MM.1S (cell line): Measurements from ENCODE around the gene RPS6KA6.

Experiments
- DNase-seq: peaks from one replicate; pipeline ENCODE4 v3.0.0-alpha.2; 2015
- H2AFZ ChIP-seq: fragments of 300-600 bp; sonication (generic); 2 replicates; pipeline ENCODE4 v1.6.0; 2016; ENCODE audit warnings: antibody characterized with exemption, low read length
- H3F3A ChIP-seq: fragments of 300-600 bp; sonication (generic); 2 replicates; pipeline ENCODE4 v1.6.1; 2016; ENCODE audit warnings: mild to moderate bottlenecking, antibody characterized with exemption, low read length, moderate library complexity, mixed read lengths; ENCODE audit not compliant: insufficient read depth
- H3K27ac ChIP-seq: fragments of 300-600 bp; sonication (generic); 2 replicates; pipeline ENCODE4 v1.5.1; 2016; ENCODE audit warnings: mild to moderate bottlenecking, low read length
- H3K27me3 ChIP-seq: fragments of 300-600 bp; sonication (generic); replicated peaks from 2 replicates; pipeline ENCODE4 v1.6.0; 2016; ENCODE audit warnings: low read length; ENCODE audit not compliant: insufficient read depth
- H3K36me3 ChIP-seq: fragments of 300-600 bp; sonication (generic); replicated peaks from 2 replicates; pipeline ENCODE4 v1.6.1; 2016; ENCODE audit warnings: mild to moderate bottlenecking, low read length, mixed read lengths; ENCODE audit not compliant: insufficient read depth
- H3K4me1 ChIP-seq: fragments of 300-600 bp; sonication (generic); 2 replicates; pipeline ENCODE4 v1.6.1; 2016; ENCODE audit warnings: low read length, mixed read lengths
- H3K4me2 ChIP-seq: fragments of 300-600 bp; sonication (generic); 2 replicates; pipeline ENCODE4 v1.6.0; 2016; ENCODE audit warnings: low read depth, low read length
- H3K4me3 ChIP-seq: fragments of 300-600 bp; sonication (generic); 2 replicates; pipeline ENCODE4 v1.5.1; 2016; ENCODE audit warnings: low read length, mixed read lengths
- H3K79me2 ChIP-seq: fragments of 300-600 bp; sonication (generic); 2 replicates; pipeline ENCODE4 v1.6.1; 2016; ENCODE audit warnings: mixed run types, low read length, mixed read lengths
- H3K9ac ChIP-seq: fragments of 300-600 bp; sonication (generic); 2 replicates; pipeline ENCODE4 v1.6.1; 2016; ENCODE audit warnings: low read length, mixed read lengths
- H3K9me2 ChIP-seq: fragments of 300-600 bp; sonication (generic); replicated peaks from 2 replicates; pipeline ENCODE4 v1.6.1; 2016; ENCODE audit warnings: mild to moderate bottlenecking, low read length, mixed read lengths; ENCODE audit not compliant: insufficient read depth
- H3K9me3 ChIP-seq: fragments of 300-600 bp; sonication (generic); replicated peaks from 2 replicates; pipeline ENCODE4 v1.6.1; 2016; ENCODE audit warnings: mild to moderate bottlenecking, low read length, mixed read lengths; ENCODE audit not compliant: insufficient read depth
- H4K20me1 ChIP-seq: fragments of 300-600 bp; sonication (generic); 2 replicates; pipeline ENCODE4 v1.6.1; 2016; ENCODE audit warnings: mild to moderate bottlenecking, low read length, moderate library complexity, mixed read lengths; ENCODE audit not compliant: insufficient read depth
- EZH2 ChIP-seq: fragments of 300-600 bp; sonication (generic); optimal IDR thresholded peaks from 2 replicates; pipeline ENCODE3; 2017; ENCODE audit warnings: low read depth, mild to moderate bottlenecking, antibody characterized with exemption, low read length, mixed read lengths
- EZH2phosphoT487 ChIP-seq: fragments of 300-600 bp; sonication (generic); IDR thresholded peaks from 2 replicates; pipeline ENCODE4 v1.6.1; 2018; ENCODE audit warnings: antibody characterized with exemption, low read length
- TF ChIP-seq, protein P1 (sequence below): fragments of 300-600 bp; sonication (generic); IDR thresholded peaks from 2 replicates; pipeline ENCODE4 v1.5.1; 2016; ENCODE audit warnings: antibody characterized with exemption, low read length, mixed read lengths

RPS6KA6 gene

DNA sequence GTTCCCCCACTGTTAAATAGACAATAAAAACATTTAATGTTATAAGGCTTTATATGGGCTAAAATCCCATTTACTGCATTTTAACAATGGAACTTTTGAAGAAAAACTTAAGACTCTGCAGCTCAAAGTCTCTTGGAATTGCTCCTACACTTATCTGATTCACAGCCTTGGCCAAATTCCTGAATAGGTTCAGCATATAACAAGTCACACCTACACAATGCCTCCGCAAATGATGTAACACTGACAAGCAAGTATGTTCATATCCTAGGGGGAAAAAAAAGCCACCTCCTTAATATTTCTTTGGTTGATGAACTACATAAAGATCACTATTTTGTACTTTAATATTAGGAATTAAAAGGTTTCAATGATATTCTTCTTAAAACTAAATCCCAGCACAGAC is 34.5 kb downstream of the RPS6KA6 start:
- no peak overlapping the region for H3K4me3 ChIP-seq
- no peak overlapping the region for H3K4me2 ChIP-seq
- no peaks in the 10 kb centered on the region for H3K27me3 ChIP-seq
- no peak overlapping the region for H2AFZ ChIP-seq
- DNase-seq, result no peak
- H4K20me1 ChIP-seq, result no peaks in the 10 kb centered on the region
- no peaks in the 10 kb centered on the region for H3K9me3 ChIP-seq
- no peaks in the 10 kb centered on the region for H3K9me2 ChIP-seq
- no peaks in the 10 kb centered on the region for H3K4me1 ChIP-seq
- no peak overlapping the region for H3K27ac ChIP-seq
- no peaks in the 10 kb centered on the region for H3F3A ChIP-seq
- no peaks in the 10 kb centered on the region for H3K79me2 ChIP-seq
- no peak overlapping the region for H3K9ac ChIP-seq
- no peak for TF ChIP-seq EZH2
- no peak for TF ChIP-seq EZH2phosphoT487
- TF ChIP-seq, protein P1, sequence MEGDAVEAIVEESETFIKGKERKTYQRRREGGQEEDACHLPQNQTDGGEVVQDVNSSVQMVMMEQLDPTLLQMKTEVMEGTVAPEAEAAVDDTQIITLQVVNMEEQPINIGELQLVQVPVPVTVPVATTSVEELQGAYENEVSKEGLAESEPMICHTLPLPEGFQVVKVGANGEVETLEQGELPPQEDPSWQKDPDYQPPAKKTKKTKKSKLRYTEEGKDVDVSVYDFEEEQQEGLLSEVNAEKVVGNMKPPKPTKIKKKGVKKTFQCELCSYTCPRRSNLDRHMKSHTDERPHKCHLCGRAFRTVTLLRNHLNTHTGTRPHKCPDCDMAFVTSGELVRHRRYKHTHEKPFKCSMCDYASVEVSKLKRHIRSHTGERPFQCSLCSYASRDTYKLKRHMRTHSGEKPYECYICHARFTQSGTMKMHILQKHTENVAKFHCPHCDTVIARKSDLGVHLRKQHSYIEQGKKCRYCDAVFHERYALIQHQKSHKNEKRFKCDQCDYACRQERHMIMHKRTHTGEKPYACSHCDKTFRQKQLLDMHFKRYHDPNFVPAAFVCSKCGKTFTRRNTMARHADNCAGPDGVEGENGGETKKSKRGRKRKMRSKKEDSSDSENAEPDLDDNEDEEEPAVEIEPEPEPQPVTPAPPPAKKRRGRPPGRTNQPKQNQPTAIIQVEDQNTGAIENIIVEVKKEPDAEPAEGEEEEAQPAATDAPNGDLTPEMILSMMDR, result no peak
- no peaks in the 10 kb centered on the region for H3K36me3 ChIP-seq

DNA sequence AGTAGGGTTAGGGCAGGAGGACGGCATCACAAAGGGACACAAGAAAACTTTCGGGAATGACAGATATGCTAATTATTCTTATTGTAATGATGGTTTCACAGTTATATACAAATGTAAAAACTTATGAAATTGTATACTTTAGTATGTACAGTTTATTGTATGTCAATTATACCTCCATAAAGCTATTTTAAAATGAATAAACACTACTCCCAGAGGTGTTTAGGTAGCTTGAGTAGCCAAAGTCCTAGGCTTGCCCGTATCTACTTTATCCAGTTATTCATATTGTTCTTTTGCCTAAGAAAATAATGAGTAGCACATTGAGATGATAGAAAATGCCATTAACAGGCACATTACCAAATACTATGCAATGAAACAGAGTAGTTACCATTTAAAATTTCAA is 43.0 kb downstream of the RPS6KA6 start:
- H3K4me2 ChIP-seq, result no peak overlapping the region
- H3K79me2 ChIP-seq, result no peaks in the 10 kb centered on the region
- H3K9me3 ChIP-seq, result no peaks in the 10 kb centered on the region
- H3K36me3 ChIP-seq, result no peaks in the 10 kb centered on the region
- no peaks in the 10 kb centered on the region for H3K27me3 ChIP-seq
- H3K4me3 ChIP-seq, result no peak overlapping the region
- TF ChIP-seq EZH2, result no peak
- TF ChIP-seq EZH2phosphoT487, result no peak
- TF ChIP-seq, protein P1, result no peak
- H3F3A ChIP-seq, result no peaks in the 10 kb centered on the region
- H4K20me1 ChIP-seq, result no peaks in the 10 kb centered on the region
- no peaks in the 10 kb centered on the region for H3K4me1 ChIP-seq
- H3K9me2 ChIP-seq, result no peaks in the 10 kb centered on the region
- H3K9ac ChIP-seq, result no peak overlapping the region
- DNase-seq, result no peak
- no peak overlapping the region for H2AFZ ChIP-seq
- H3K27ac ChIP-seq, result no peak overlapping the region

DNA sequence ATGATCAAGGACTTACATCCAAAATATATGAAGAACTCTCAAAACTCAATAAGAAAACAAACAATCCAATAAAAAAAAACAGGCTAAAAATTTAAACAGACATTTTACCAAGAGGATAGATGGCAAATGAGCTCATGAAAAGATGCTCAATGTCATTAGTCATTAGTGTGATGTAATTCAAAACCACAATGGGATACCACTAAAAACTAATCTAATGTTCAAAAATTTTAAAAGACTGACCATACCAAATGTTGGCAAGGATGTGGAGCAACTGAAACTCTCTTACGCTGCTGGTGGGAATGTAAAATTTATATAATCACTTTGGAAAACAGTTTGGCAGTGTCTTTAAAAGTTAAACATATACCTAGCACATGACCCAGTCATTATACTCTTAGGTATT is 43.7 kb downstream of the RPS6KA6 start:
- no peaks in the 10 kb centered on the region for H3K4me1 ChIP-seq
- TF ChIP-seq EZH2, result no peak
- TF ChIP-seq EZH2phosphoT487, result no peak
- TF ChIP-seq, protein P1, result no peak
- H3K36me3 ChIP-seq, result no peaks in the 10 kb centered on the region
- no peak overlapping the region for H3K4me2 ChIP-seq
- no peaks in the 10 kb centered on the region for H3F3A ChIP-seq
- H3K27me3 ChIP-seq, result no peaks in the 10 kb centered on the region
- DNase-seq, result no peak
- H2AFZ ChIP-seq, result no peak overlapping the region
- H3K27ac ChIP-seq, result no peak overlapping the region
- no peaks in the 10 kb centered on the region for H3K79me2 ChIP-seq
- no peaks in the 10 kb centered on the region for H3K9me3 ChIP-seq
- H3K4me3 ChIP-seq, result no peak overlapping the region
- no peaks in the 10 kb centered on the region for H4K20me1 ChIP-seq
- H3K9ac ChIP-seq, result no peak overlapping the region
- no peaks in the 10 kb centered on the region for H3K9me2 ChIP-seq
